HTR-8/SVneo (cell line): ENCODE measurements around the gene MFSD8.
"Not testable (repeated sequence)": the region's sequence is repeated elsewhere in the genome, so short reads cannot be mapped to it uniquely, and the experiment has no call there.

Source experiments
- DNase-seq: peaks from one replicate; pipeline ENCODE4 v3.0.0; 2011; ENCODE audit warnings: low spot score, mixed read lengths; ENCODE audit not compliant: insufficient read length
- FAIRE-seq: peaks from 2 replicates; lab custom pipeline; 2011; peaks lifted over from hg19 to GRCh38; lab: Jason Lieb, UNC

Gene MFSD8

DNA sequence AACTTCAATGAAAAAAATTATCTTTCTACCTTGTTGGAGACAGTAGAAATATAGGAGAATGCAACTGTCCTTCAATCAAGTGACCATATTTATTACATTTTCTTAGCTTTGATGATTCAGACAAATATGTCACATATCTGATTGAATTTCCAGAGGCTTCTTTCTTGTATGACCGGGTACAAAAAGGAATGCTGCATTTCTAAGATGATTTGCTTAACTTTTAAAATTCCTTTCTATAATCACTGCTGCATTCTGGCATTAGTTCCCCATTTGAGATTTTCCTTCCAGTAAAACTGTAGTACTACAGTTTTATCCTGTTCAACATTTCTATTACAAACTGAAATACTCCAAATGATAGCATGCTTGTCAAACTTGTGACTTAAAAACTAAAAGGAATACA is 5.2 kb downstream of the MFSD8 start:
- no peak for FAIRE-seq
- no peak for DNase-seq

DNA sequence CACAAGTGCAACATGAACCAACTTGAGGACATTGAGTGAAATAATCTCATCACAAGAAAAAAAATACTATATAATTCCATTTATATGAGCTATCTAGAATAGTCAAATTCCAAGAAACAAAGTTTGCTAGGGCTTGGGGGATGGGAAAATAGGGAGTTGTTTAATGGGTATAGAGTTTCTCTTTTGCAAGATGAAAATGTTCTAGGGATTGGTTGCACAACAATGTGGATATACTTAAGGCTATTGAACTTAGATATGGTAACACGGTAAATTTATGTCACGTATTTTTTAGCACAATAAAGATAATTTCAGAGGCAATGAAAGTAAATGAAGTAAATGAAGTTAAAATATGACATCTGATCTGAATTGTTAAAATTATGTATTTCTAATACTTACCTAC is 7.9 kb downstream of the MFSD8 start:
- DNase-seq (no peak), FAIRE-seq (no peak)

DNA sequence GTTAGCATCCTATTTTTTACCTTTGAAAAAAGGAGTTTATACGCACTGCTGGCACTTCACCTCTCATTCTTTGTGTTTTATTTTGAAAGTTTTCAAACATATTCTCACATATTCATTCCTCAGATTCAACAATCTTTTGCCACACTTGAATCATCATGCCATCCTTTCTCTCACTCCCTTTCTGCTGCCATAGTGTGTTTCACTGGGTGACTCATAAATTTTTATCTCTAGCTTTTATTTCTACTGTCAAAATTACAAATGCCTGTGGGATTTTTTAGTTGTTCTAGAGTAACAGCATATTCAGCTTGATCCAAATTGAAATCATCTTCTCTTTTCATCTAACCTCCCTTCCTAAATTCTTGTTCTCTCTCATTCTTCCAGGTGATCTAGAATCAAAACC is 28.0 kb downstream of the MFSD8 start:
- DNase-seq = peak; percentile 29
- FAIRE-seq = no peak

DNA sequence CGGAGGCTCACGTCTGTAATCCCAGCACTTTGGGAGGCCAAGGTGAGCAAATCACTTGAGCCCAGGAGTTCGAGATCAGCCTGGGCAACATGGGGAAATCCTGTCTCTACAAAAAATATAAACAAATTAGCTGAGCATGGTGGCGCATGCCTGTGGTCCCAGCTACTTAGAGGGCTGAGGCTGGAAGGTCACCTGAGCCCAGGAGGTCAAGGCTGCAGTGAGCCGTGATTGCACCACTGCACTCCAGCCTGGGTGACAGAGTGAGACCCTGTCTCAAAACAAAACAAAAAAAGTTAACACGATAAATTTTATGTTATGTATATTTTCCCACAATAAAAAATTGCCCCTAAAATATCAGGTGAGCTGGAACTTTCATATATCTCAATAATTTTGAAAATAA is 33.1 kb downstream of the MFSD8 start:
- DNase-seq, FAIRE-seq: not testable (repeated sequence)

DNA sequence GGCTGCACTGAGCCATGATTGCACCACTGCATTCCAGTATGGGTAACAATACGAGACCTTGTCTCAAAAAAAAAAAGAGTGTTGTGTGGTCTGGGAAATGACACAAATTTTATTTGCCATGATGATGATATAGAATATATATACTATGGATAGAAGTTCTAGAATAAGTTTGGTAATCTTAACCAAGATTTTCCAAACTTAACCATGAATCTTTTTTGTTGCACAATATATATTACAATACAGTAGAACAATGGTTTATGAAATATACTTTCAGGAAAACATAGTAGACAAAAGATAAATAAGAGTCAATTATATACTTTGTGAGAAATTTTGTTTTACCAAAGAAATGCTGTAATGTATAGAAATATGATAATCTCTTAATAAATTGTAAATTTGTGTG is 34.8 kb downstream of the MFSD8 start:
- no peak for DNase-seq
- FAIRE-seq = no peak

DNA sequence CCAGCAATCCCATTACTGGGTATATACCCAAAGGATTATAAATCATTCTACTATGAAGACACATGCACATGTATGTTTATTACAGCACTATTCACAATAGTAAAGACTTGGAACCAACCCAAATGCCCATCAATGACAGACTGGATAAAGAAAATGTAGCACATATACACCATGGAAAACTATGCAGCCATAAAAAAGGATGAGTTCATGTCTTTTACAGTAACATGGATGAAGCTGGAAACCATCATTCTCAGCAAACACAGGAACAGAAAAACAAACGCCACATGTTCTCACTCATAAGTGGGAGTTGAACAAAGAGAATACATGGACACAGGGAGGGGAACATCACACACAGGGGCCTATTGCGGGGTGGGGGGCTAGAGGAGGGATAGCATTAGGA is 39.3 kb downstream of the MFSD8 start:
- not testable (repeated sequence) for FAIRE-seq, DNase-seq

DNA sequence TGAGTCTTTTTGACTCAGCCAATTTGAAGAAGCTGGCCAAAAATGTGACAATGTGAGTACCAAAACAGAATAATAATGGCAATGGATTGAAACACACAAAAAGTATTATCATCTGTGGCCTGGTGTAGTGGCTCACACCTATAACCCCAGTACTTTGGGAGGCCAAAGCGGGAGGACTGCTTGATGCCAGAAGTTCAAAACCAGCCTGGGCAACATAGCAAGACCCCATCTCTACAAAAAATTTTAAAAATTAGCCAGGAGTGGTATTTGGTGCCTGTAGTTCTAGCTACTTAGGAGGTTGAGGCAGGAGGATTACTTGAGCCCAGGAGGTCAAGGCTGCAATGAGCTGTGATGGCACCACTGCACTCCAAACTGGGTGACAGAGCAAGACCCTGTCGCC is 42.7 kb downstream of the MFSD8 start:
- no peak for DNase-seq
- no peak for FAIRE-seq

DNA sequence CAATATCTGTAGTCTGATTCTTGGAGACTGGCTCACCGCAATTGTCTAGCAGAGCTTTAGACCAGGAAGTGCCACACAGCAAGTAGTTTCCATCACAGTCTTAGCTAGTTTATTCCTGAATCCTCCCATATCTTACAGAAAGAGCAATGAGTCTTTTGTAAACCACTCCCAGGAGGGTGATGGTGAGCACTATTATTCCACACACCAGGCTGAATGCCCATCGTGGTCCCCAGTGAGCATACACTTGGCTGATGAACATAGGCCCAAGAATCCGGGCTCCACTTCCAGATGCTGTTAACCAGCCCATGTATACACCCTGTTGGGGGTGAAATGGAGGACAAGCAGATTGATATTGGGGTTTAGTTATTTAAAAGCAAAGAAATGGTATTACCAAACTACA is 44.5 kb downstream of the MFSD8 start:
- no peak for FAIRE-seq
- no peak for DNase-seq

DNA sequence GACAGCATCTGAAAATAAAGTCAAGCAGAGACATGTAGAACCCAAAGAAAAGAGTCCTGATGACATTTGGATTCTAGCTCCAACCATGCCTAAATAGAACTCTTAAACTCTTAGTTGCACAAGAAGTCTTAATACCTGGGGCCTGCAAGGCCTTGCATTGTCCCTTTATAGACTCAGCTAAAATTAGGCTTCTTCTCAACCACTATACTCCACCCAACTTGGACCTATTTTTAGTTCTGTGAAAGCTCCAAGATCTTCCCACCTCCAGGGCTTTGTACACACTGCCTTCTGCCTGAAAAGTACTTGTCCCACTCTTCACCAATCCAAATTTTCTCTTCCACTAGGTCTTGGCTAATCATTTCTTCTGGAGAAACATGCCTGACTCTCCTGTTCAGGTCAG is 47.8 kb downstream of the MFSD8 start:
- FAIRE-seq = no peak
- no peak for DNase-seq

DNA sequence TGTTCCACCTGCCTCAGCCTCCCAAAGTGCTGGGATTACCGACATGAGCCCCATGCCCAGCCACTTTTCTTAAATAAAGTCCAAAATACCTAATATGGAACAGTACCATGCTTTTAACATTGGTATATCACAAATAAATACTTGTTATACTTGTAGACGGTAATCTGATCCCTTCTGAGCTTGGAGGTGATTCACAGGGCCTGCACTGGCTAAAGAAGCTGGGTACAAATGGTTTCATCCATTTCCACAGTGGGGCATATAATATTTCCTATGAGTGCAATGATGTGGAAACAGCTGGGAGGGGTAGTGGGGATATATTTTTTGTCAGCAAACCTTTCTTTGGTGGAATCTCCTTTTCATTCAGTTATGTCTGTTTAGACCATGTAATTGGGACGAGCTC is 48.5 kb downstream of the MFSD8 start:
- DNase-seq (no peak), FAIRE-seq (no peak)

DNA sequence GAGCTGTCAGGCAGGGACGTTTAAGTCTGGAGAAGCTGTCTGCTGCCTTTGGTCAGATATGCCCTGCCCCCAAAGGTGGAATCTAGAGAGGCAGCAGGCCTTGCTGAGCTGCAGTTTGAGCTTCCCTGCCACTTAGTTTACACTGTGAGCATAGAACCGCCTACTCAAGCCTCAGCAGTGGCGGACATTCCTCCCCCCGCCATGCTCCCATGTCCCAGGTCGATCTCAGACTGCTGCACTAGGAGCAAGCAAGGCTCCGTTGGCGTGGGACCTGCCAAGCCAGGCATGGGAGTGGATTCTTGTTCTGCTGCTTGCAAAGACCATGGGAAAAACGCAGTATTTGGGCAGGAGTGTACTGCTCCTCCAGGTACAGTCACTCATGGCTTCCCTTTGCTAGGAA is 59.9 kb downstream of the MFSD8 start:
- DNase-seq (no peak), FAIRE-seq (no peak)

DNA sequence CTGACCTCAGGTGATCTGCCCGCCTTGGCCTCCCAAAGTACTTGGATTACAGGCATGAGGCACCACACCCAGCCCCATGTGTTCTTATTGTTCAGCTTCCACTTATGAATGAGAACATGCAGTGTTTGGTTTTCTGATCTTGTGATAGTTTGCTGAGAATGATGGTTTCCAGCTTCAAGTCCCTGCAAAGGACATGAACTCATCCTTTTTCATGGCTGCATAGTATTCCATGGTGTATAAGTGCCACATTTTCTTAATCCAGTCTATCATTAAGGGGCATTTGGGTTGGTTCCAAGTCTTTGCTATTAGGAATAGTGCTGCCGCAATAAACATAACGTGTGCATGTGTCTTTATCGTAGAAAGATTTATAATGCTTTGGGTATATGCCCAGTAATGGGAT is 65.3 kb downstream of the MFSD8 start:
- FAIRE-seq = not testable (repeated sequence)

DNA sequence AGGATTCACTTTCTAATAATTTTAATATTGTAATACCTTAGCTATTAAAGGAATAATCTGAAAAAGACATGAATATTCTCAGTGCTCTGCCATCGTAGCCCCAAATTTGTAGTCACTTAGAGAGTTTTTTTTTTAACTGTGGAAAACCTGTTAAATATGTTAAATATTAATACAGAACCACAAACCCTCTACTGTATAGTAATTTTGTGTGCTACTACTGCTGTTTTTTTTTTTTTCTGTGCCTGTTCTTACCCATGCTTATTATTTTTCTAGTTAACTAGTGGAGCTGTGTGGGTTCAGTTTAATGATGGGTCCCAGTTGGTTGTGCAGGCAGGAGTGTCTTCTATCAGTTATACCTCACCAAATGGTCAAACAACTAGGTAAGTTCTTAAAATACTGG is 68.4 kb downstream of the MFSD8 start:
- DNase-seq (no peak), FAIRE-seq (no peak)

More for the DNA sequence above, 65.3 kb downstream of the MFSD8 start:
- DNase-seq = not testable (repeated sequence)

DNA sequence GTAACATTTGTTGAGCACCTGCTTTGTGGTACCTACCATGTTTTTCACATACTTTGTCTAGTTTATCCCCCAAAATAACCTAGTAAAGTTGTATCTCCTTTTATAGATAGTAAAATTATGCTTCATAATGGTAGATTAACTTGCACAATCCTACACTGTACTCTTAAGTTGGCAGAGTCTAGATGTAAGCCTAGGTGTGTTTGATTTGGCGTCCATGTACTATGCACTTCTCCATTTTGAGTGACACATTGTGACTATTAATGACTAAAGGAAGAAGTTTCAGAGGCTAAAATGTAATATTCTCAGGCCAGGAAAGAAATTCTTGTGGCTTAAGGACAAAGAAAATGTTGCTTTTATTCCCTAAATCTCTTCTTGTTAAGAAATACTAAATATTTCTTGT is 68.9 kb downstream of the MFSD8 start:
- FAIRE-seq (no peak), DNase-seq (no peak)

DNA sequence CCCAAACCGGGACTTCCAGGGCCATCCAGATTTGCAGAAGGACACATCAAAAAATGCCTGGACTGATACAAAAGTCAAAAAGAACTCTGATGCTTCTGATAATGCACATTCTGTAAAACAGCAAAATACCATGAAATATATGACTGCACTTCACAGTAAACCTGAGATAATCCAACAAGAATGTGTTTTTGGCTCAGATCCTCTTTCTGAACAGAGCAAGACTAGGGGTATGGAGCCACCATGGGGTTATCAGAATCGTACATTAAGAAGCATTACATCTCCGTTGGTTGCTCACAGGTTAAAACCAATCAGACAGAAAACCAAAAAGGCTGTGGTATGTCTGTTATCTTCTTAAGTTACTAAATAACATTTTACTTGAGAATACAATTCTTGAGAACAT is 75.1 kb downstream of the MFSD8 start:
- DNase-seq = no peak
- FAIRE-seq = no peak

DNA sequence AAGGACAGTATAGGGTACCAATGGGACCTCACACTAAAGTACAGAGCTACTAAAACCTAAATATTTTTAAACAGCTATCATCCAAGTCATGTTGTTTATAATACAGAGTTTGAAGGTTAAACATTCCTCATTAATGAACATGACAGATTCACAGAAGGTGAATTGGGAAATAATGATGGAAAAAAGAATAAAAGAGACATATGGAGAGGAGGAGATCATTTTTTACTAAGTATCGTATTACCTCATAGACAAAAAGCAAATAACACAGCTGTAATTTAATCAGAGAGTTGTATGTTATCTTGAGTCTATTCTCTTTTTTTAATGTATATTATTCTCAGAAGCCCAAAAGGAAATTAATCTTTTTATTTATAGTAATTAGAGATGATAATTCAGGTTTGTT is 76.4 kb downstream of the MFSD8 start:
- FAIRE-seq (no peak), DNase-seq (no peak)

DNA sequence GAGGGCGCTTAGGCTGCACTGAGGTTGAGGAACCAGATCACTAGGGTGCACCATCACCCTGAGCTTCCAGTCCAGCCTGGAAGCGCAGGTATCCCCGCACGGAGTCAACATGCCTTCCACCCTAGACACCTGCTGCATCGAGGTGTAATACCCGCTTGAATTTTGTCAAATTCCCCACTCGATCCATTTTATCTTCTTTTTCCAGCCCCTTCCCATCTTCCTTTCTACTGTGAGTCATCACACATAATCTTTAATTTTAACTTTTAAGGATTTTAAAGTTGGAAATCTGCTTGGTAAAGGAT is 83.5 kb downstream of the MFSD8 start:
- DNase-seq = no peak

DNA sequence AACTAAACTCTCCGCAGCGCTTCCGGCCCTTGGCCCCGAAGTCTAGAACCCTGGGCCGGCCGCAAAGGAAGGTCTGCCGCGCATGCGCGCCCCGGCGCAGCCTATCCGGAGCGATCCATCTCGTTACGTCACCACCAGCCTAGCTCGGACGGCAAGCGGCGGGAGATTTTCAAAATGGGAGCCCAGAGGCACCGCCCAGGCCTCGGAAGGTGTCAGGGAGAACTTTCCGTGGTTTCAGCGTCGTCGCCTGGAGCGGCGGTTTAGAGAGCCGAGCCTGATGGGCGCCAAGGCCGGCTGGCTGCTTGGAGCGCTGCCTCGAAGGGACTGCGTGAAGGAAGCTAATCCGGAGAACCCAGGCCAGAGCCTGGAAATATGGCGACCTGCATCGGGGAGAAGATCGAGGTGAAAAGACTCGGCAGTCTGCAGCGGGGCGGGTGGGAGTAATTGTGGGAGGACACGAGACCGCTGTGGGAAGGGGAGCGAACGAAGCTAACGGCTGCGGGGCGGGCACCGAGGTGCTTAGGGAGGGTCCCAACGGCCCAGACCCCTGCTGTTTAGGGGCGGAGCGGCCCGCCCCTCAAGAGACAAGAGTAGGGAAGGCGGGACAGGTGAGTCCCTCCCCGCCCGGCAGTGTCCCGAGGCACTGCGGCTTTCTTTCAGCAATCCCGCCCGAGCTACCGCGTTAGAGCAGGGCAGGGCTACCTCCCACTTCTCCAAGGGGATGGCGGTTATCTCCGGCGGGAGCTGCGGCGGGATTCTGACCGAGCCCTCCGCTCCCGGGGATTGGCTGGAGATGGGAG is 84.0 kb downstream of the MFSD8 start, which contains the start of gene PLK4:
TSS of gene PLK4 (plus strand) at position 131 of the 800 bp plus-strand sequence. CDS start at position 373, 242 bp downstream.
- DNase-seq = peak; percentile 96
- peak; percentile 92 for FAIRE-seq

More for the DNA sequence above, 83.5 kb downstream of the MFSD8 start:
- peak; percentile 79 for FAIRE-seq

DNA sequence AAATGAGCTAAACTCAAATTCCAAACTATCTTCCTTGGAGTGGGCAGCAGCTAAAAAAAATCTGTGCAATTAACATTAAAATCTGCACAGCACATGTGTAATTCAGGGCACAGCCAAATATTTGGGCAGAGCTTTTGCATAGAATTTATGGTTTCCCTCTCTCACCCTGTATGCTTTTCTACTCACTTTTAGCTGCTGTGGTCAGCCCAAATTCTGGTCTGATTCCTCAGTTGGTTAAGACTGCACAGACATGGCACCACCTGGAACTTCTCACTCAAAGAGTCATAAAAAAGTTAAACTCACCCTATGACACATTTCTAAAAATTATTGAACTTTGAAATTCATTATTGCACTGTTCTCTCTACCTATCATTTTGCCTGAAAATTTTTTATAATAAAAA is 89.2 kb downstream of the MFSD8 start:
- FAIRE-seq = no peak
- DNase-seq = no peak

DNA sequence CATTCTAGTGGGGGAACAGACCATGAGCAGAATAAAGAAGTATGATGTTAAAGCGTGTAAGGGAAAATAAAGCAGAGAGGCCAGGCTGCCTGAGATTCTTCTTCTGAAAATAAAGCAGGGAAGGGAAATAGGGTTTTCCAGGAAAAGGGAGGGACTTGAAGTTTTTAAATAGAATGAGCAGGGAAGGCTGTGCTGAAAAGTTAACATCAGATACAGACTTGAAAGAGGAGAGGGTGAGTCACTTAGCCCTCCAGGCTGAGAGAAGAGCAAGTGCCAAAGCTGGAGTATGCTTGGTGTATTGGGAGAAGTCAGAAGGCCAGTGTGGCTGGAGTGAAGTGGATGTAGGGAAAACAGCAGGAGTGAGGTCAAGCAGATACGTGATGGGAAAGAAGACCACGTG is 94.3 kb downstream of the MFSD8 start:
- FAIRE-seq (peak; percentile 87), DNase-seq (no peak)

DNA sequence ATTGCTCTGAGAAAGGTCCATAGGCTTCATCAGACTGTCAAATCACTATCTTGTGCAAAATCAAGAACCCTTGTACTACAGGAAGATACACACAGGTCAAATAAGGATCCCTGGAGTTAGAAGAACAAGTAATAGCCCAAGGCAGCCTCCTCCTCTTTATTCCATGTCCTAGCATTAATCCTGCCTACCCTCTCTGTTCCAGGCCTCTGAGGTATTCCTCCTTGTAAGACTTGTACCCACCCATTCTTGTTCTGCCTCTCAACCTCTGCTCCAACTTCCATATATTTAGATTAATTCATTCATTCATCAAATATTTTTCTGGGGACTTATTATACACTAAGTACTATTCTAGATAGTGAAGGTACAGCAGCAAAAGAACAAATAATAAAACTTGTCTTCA is 94.7 kb downstream of the MFSD8 start:
- no peak for DNase-seq
- no peak for FAIRE-seq

DNA sequence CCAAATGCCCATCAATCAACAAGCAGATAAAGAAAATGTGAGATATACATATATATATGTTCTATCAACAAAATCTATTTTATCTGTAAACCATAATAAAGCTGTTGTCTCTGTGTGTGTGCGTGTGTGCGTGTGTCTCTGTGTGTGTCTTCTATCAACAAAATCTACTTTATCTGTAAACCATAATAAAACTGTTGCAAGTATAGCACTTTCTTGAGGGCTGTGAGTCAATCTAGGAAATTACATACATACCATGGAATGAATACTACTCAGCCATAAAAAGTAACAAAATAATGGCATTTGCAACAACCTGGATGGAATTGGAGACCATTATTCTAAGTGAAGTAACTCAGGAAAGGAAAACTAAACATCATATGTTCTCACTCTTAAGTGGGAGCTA is 96.8 kb downstream of the MFSD8 start:
- FAIRE-seq (no peak), DNase-seq (no peak)
